Endothelial cell of umbilical vein (primary cell): ENCODE data around the gene CALN1. TPM values are rescaled to one million over a fixed set of nuclear protein-coding genes. Genes with fewer than 3 reads are reported as not detected.

Source experiments
- BruUV-seq: library from RNA; stranded (reverse); fragments of 400-500 nt; replicated peaks from 2 replicates; lab custom pipeline; 2021; lab: Mats Ljungman, UMichigan
- CTCF ChIA-PET: fragments of 300-600, 350-600 bp; sonication (Branson Sonifier 250); formaldehyde crosslinking; loops from one replicate; lab custom pipeline; 2021; ENCODE audit warnings: antibody characterized with exemption, inconsistent platforms; lab: Charles Lee
- POLR2A ChIA-PET: fragments of 300-600, 350-600 bp; sonication (Branson Sonifier 250); formaldehyde crosslinking; loops from one replicate; lab custom pipeline; 2021; ENCODE audit warnings: antibody characterized with exemption, inconsistent platforms; lab: Charles Lee
- DNase-seq: peaks from one replicate; pipeline ENCODE4 v3.0.0-alpha.2; 2011; ENCODE audit warnings: low read depth, low spot score
- FAIRE-seq: peaks from 2 replicates; lab custom pipeline; 2011; peaks lifted over from hg19 to GRCh38; lab: Jason Lieb, UNC
- H2AFZ ChIP-seq: 2 replicates; pipeline ENCODE4 v1.6.0; 2012; ENCODE audit warnings: low read depth, low read length, control low read depth, inconsistent platforms
- H3K27ac ChIP-seq: 2 replicates; pipeline ENCODE4 v1.5.1; 2011; ENCODE audit warnings: low read depth, mild to moderate bottlenecking, control low read depth, low read length, moderate library complexity; ENCODE audit not compliant: insufficient read depth
- H3K27me3 ChIP-seq, 2 experiments: 2 replicates each; pipeline versions ENCODE4 v1.6.0 to v1.6.1; 2011; ENCODE audit warnings: low read length in 2 of 2, mixed read lengths in 1 of 2; ENCODE audit not compliant: control insufficient read depth in 2 of 2, insufficient read depth in 2 of 2
- H3K36me3 ChIP-seq, 2 experiments: 2 replicates in 1 of 2; 3 replicates in 1 of 2; pipeline ENCODE4 v1.5.1; 2011; ENCODE audit warnings: low read length in 2 of 2, mild to moderate bottlenecking in 1 of 2, moderate library complexity in 1 of 2; ENCODE audit not compliant: control insufficient read depth in 2 of 2, insufficient read depth in 2 of 2; ENCODE audit errors: extremely low read depth in 1 of 2
- H3K4me1 ChIP-seq: 3 replicates; pipeline ENCODE4 v1.5.1; 2011; ENCODE audit warnings: mild to moderate bottlenecking, low read length; ENCODE audit not compliant: control insufficient read depth, insufficient read depth; ENCODE audit errors: extremely low read depth
- H3K4me2 ChIP-seq: 2 replicates; pipeline ENCODE4 v1.6.1; 2011; ENCODE audit warnings: low read length, control low read depth, mixed read lengths; ENCODE audit not compliant: insufficient read depth
- H3K4me3 ChIP-seq, 3 experiments: fragments of 200-600 bp in 1 of 3; sonication (generic), shearing (Covaris generic) in 1 of 3; replicated peaks in 1 of 3; 2 replicates each; pipeline ENCODE4 v1.5.1; 2011 to 2016; ENCODE audit warnings: control low read depth in 3 of 3, low read length in 3 of 3, mild to moderate bottlenecking in 2 of 3, inconsistent platforms in 1 of 3, low read depth in 1 of 3, moderate library complexity in 1 of 3; ENCODE audit not compliant: insufficient read depth in 1 of 3
- H3K79me2 ChIP-seq: 2 replicates; pipeline ENCODE4 v1.6.0; 2012; ENCODE audit warnings: low read length, inconsistent platforms; ENCODE audit not compliant: control insufficient read depth, insufficient read depth
- H3K9ac ChIP-seq: replicated peaks from 2 replicates; pipeline ENCODE3; 2011; ENCODE audit warnings: low read length, control low read depth; ENCODE audit not compliant: insufficient read depth; ENCODE audit errors: extremely low read depth
- H3K9me1 ChIP-seq: replicated peaks from 3 replicates; pipeline ENCODE4 v1.6.0; 2011; ENCODE audit warnings: mild to moderate bottlenecking, low read length; ENCODE audit not compliant: control insufficient read depth, insufficient read depth; ENCODE audit errors: extremely low read depth
- H3K9me3 ChIP-seq: replicated peaks from 2 replicates; pipeline ENCODE4 v1.5.1; 2012; ENCODE audit warnings: low read length, inconsistent platforms; ENCODE audit not compliant: control insufficient read depth, insufficient read depth
- H4K20me1 ChIP-seq: replicated peaks from 2 replicates; pipeline ENCODE3; 2011; ENCODE audit warnings: mild to moderate bottlenecking, low read length; ENCODE audit not compliant: control insufficient read depth, insufficient read depth; ENCODE audit errors: extremely low read depth
- CTCF ChIP-seq, 2 donors: IDR thresholded peaks; 1 replicate in 1 of 2; 2 replicates in 1 of 2; pipeline ENCODE4 v1.5.1; 2011; ENCODE audit warnings: low read length in 2 of 2, mild to moderate bottlenecking in 2 of 2, moderate library complexity in 2 of 2, control low read depth in 1 of 2, inconsistent platforms in 1 of 2, low read depth in 1 of 2; ENCODE audit not compliant: insufficient read depth in 1 of 2; ENCODE audit errors: extremely low read depth in 1 of 2
- EZH2 ChIP-seq: IDR thresholded peaks from 2 replicates; pipeline ENCODE4 v1.6.1; 2012; ENCODE audit warnings: borderline replicate concordance, low read depth, mild to moderate bottlenecking, moderate library complexity, low read length, inconsistent platforms; ENCODE audit not compliant: severe bottlenecking
- FOS ChIP-seq: IDR thresholded peaks from 2 replicates; pipeline ENCODE4 v1.6.1; 2011; ENCODE audit warnings: mild to moderate bottlenecking, low read length, moderate library complexity, borderline replicate concordance; ENCODE audit not compliant: insufficient read depth
- GATA2 ChIP-seq: IDR thresholded peaks from 2 replicates; pipeline ENCODE4 v1.7.0; 2011; ENCODE audit warnings: low read depth, mild to moderate bottlenecking, moderate library complexity, mixed read lengths, low read length; ENCODE audit not compliant: insufficient read length, insufficient read depth
- JUN ChIP-seq: IDR thresholded peaks from 2 replicates; pipeline ENCODE4 v1.6.1; 2011; ENCODE audit warnings: borderline replicate concordance, low read depth; ENCODE audit not compliant: insufficient read length, insufficient read depth
- MAX ChIP-seq: IDR thresholded peaks from 2 replicates; pipeline ENCODE4 v1.6.1; 2011; ENCODE audit not compliant: insufficient read depth, insufficient read length
- MYC ChIP-seq: IDR thresholded peaks from one replicate; pipeline ENCODE4 v1.6.1; 2011; ENCODE audit warnings: mild to moderate bottlenecking, low read depth, low read length
- POLR2A ChIP-seq: IDR thresholded peaks from 2 replicates; pipeline ENCODE4 v1.6.1; 2012; ENCODE audit warnings: low read depth, mild to moderate bottlenecking, control low read depth, low read length
- POLR2AphosphoS5 ChIP-seq: IDR thresholded peaks from 2 replicates; pipeline ENCODE4 v1.6.1; 2012; ENCODE audit warnings: low read depth, mild to moderate bottlenecking, control low read depth, low read length, moderate library complexity; ENCODE audit not compliant: insufficient read depth
- dilution Hi-C: fragments of 300-500 bp; cut with MboI; formaldehyde crosslinking; loops from one replicate; pipeline ENCODE4 v1.15.0; 2019; ENCODE audit warnings: low sequenced_read_pairs; ENCODE audit not compliant: extremely low pct_ligation_motif_present
- intact Hi-C: fragments of 100-400 bp; cut with micrococcal nuclease; formaldehyde crosslinking; loops from one replicate; pipeline ENCODE4 v1.10.0; 2022
- polyA plus RNA-seq, 4 experiments: library from polyadenylated mRNA; depleted of rRNA in 3 of 4; stranded (reverse) in 3 of 4; unstranded in 1 of 4; fragments of >200 nt; gene quantifications; 2 replicates each; pipeline versions ENCODE4 v1.2.1 to v1.2.3, GENCODE V29; 2011 to 2012; ENCODE audit warnings: missing spikeins in 1 of 4
- total RNA-seq: library from RNA; stranded (reverse); gene quantifications from 2 replicates; pipeline ENCODE4 v1.2.3, GENCODE V29; 2021

The CALN1 gene
- total and polyA plus RNA-seq, 2 donors (not counting 3 experiments of a cell fraction or from before 2014, with no cell fraction given): not detected

- Histone ChIP-seq H3K27ac (no peak overlapping the region), H3K9ac (no peak overlapping the region), H3K4me3 (no peak overlapping the region), H2AFZ (no peak overlapping the region), H3K9me1 (no peaks in the 10 kb centered on the region), H4K20me1 (no peaks in the 10 kb centered on the region), H3K36me3 (no peaks in the 10 kb centered on the region), H3K4me2 (no peak overlapping the region), H3K4me1 (no peaks in the 10 kb centered on the region), H3K9me3 (no peaks in the 10 kb centered on the region), H3K79me2 (no peaks in the 10 kb centered on the region), H3K27me3 (no peaks in the 10 kb centered on the region)
- FAIRE-seq (no peak), DNase-seq (no peak)
- BruUV-seq: no TSS peak
- dilution Hi-C loops: no loop called here
- TF ChIP-seq EZH2: no peak
- no peak for TF ChIP-seq MAX
- no peak for TF ChIP-seq JUN
- TF ChIP-seq GATA2: no peak
- no peak for TF ChIP-seq POLR2A
- no peak for TF ChIP-seq POLR2AphosphoS5
- TF ChIP-seq MYC: no peak
- no peak for TF ChIP-seq FOS
- TF ChIP-seq CTCF (IDR thresholded peaks at IDR 0.05; ENCODE audit: extremely low read depth in 1 of 2, insufficient read depth in 1 of 2, low read depth in 1 of 2, low read length in 2 of 2): no peak
- POLR2A ChIA-PET: no interaction called here
- intact Hi-C loops: no loop called here
- CTCF ChIA-PET: no interaction called here
Observed at GRCh38 chr7:72386118-72386517, 26.0 kb downstream of the CALN1 start.
